ENCODE results near the gene APP.
"Not testable (repeated sequence)": the region's sequence is repeated elsewhere in the genome, so short reads cannot be mapped to it uniquely, and the experiment has no call there.

Gene APP

GRCh38 chr21:26098772-26099397 is 71.7 kb downstream of the APP start:
- no peak for DNase-seq (ENCODE audit: low read depth in 2 of 2)

GRCh38 chr21:26097475-26097874 is 73.1 kb downstream of the APP start:
- no peak for DNase-seq (ENCODE audit: low read depth in 2 of 2)

- DNase-seq (ENCODE audit: low read depth in 2 of 2): no peak
Observed at GRCh38 chr21:26096494-26097371, 73.8 kb downstream of the APP start.

GRCh38 chr21:26095131-26095530 is 75.4 kb downstream of the APP start:
- no peak for DNase-seq (ENCODE audit: low read depth in 2 of 2)

GRCh38 chr21:26093122-26093521 is 77.4 kb downstream of the APP start:
- DNase-seq (ENCODE audit: low read depth in 2 of 2): no peak

GRCh38 chr21:26091480-26092018 is 79.0 kb downstream of the APP start:
- DNase-seq (ENCODE audit: low read depth in 2 of 2): no peak

- no peak for DNase-seq (ENCODE audit: low read depth in 2 of 2)
Observed at GRCh38 chr21:26089730-26090129, 80.8 kb downstream of the APP start.

- no peak for DNase-seq (ENCODE audit: low read depth in 2 of 2)
Observed at GRCh38 chr21:26087223-26087918, 83.2 kb downstream of the APP start.

- no peak for DNase-seq (ENCODE audit: low read depth in 2 of 2)
Observed at GRCh38 chr21:26085882-26086281, 84.7 kb downstream of the APP start.

- no peak for DNase-seq (ENCODE audit: low read depth in 2 of 2)
Observed at GRCh38 chr21:26085127-26085526, 85.4 kb downstream of the APP start.

GRCh38 chr21:26082549-26082948 is 88.0 kb downstream of the APP start:
- no peak for DNase-seq (ENCODE audit: low read depth in 2 of 2)

GRCh38 chr21:26081175-26081760 is 89.3 kb downstream of the APP start:
- not testable (repeated sequence) for DNase-seq (ENCODE audit: low read depth in 2 of 2)

- no peak for DNase-seq (ENCODE audit: low read depth in 2 of 2)
Observed at GRCh38 chr21:26080211-26080610, 90.4 kb downstream of the APP start.

- no peak for DNase-seq (ENCODE audit: low read depth in 2 of 2)
Observed at GRCh38 chr21:26079366-26079765, 91.2 kb downstream of the APP start.

- DNase-seq (ENCODE audit: low read depth in 2 of 2): no peak
Observed at GRCh38 chr21:26077521-26077920, 93.0 kb downstream of the APP start.

- no peak for DNase-seq (ENCODE audit: low read depth in 2 of 2)
Observed at GRCh38 chr21:26072666-26073615, 97.6 kb downstream of the APP start.

GRCh38 chr21:26070822-26071425 is 99.6 kb downstream of the APP start:
- DNase-seq (ENCODE audit: low read depth in 2 of 2): no peak

GRCh38 chr21:26070121-26070520 is 100.4 kb downstream of the APP start:
- DNase-seq (ENCODE audit: low read depth in 2 of 2): no peak

- no peak for DNase-seq (ENCODE audit: low read depth in 2 of 2)
Observed at GRCh38 chr21:26068776-26069175, 101.8 kb downstream of the APP start.

- no peak for DNase-seq (ENCODE audit: low read depth in 2 of 2)
Observed at GRCh38 chr21:26067836-26068594, 102.6 kb downstream of the APP start.

Data from stimulated activated CD8-positive, alpha-beta memory T cell treated with anti-CD3 and anti-CD28 coated beads, Interleukin-2, amount 100 ng/mL, for 1 hour (primary cell).